ENCODE results near the gene PTX3. TPM values are rescaled to one million over a fixed set of nuclear protein-coding genes. Genes with fewer than 3 reads are reported as not detected.

Gene PTX3
- polyA plus RNA-seq (0.57 and 3.6 TPM in 2 replicates), polyA minus RNA-seq (2.2 and 3.0 TPM in 2 replicates)

GRCh38 chr3:157436583-157437291 is at the start of gene PTX3:
Gene PTX3 (plus strand): TSS chr3:157436850. CDS start chr3:157436934, 84 bp downstream.
- Histone ChIP-seq H3K27me3 (ENCODE audit: insufficient read depth, low read depth, low read length) (no peaks in the 10 kb centered on the region), H3F3A (ENCODE audit: insufficient read depth, low read length, poor library complexity, severe bottlenecking) (no peaks in the 10 kb centered on the region), H4K20me1 (ENCODE audit: insufficient read depth) (no peaks in the 10 kb centered on the region), H3K36me3 (ENCODE audit: insufficient read depth, low read length) (no peaks in the 10 kb centered on the region), H2AFZ (ENCODE audit: low read depth, low read length) (peak within 1 kb of the TSS; percentile 67), H3K4me3 (ENCODE audit: low read length) (peak within 1 kb of the TSS; percentile 80), H3K9me3 (ENCODE audit: low read length) (no peaks in the 10 kb centered on the region), H3K4me2 (ENCODE audit: low read length) (peak within 1 kb of the TSS; percentile 83), H3K9me2 (ENCODE audit: insufficient read depth, low read length) (no peaks in the 10 kb centered on the region), H3K9ac (ENCODE audit: low read length) (peak within 1 kb of the TSS; percentile 84), H3K79me2 (replicated peaks; ENCODE audit: insufficient read depth, low read length) (no peaks in the 10 kb centered on the region), H3K27ac (ENCODE audit: low read length) (peak within 1 kb of the TSS; percentile 77)
- TF ChIP-seq SMC3 (conservative IDR thresholded peaks at IDR 0.05; ENCODE audit: poor library complexity) = no peak
- TF ChIP-seq EZH2 (IDR thresholded peaks at IDR 0.05; ENCODE audit: borderline replicate concordance, insufficient read depth, low read length, poor library complexity, severe bottlenecking) = no peak
- TF ChIP-seq REST (IDR thresholded peaks at IDR 0.05; ENCODE audit: borderline replicate concordance) = no peak
- no peak for TF ChIP-seq MXI1 (conservative IDR thresholded peaks at IDR 0.05; ENCODE audit: poor library complexity, severe bottlenecking)
- TF ChIP-seq POLR2AphosphoS5 (IDR thresholded peaks at IDR 0.05) = peak; percentile 10

GRCh38 chr3:157387708-157388435 is 48.8 kb upstream of the PTX3 start:
- no peak overlapping the region for H3K4me2 ChIP-seq (ENCODE audit: low read length)
- no peaks in the 10 kb centered on the region for H3F3A ChIP-seq (ENCODE audit: insufficient read depth, low read length, poor library complexity, severe bottlenecking)
- H3K9me3 ChIP-seq (ENCODE audit: low read length) = no peaks in the 10 kb centered on the region
- no peaks in the 10 kb centered on the region for H3K27me3 ChIP-seq (ENCODE audit: insufficient read depth, low read depth, low read length)
- H3K9ac ChIP-seq (ENCODE audit: low read length) = no peak overlapping the region
- no peak overlapping the region for H3K4me3 ChIP-seq (ENCODE audit: low read length)
- no peak overlapping the region for H3K27ac ChIP-seq (ENCODE audit: low read length)
- H2AFZ ChIP-seq (ENCODE audit: low read depth, low read length) = no peak overlapping the region
- no peaks in the 10 kb centered on the region for H3K36me3 ChIP-seq (ENCODE audit: insufficient read depth, low read length)
- no peaks in the 10 kb centered on the region for H3K9me2 ChIP-seq (ENCODE audit: insufficient read depth, low read length)
- TF ChIP-seq POLR2AphosphoS5 (IDR thresholded peaks at IDR 0.05) = no peak
- TF ChIP-seq TAF1 (IDR thresholded peaks at IDR 0.05; ENCODE audit: low read depth) = no peak
- TF ChIP-seq EZH2 (IDR thresholded peaks at IDR 0.05; ENCODE audit: borderline replicate concordance, insufficient read depth, low read length, poor library complexity, severe bottlenecking) = no peak
- H4K20me1 ChIP-seq (ENCODE audit: insufficient read depth) = no peaks in the 10 kb centered on the region
- H3K79me2 ChIP-seq (replicated peaks; ENCODE audit: insufficient read depth, low read length) = no peaks in the 10 kb centered on the region

GRCh38 chr3:157388976-157389375 is 47.7 kb upstream of the PTX3 start:
- Histone ChIP-seq H2AFZ (ENCODE audit: low read depth, low read length) (no peak overlapping the region), H3K27ac (ENCODE audit: low read length) (no peak overlapping the region), H3K4me2 (ENCODE audit: low read length) (no peak overlapping the region), H3K4me3 (ENCODE audit: low read length) (no peak overlapping the region), H3F3A (ENCODE audit: insufficient read depth, low read length, poor library complexity, severe bottlenecking) (no peaks in the 10 kb centered on the region), H3K9me2 (ENCODE audit: insufficient read depth, low read length) (no peaks in the 10 kb centered on the region), H3K9me3 (ENCODE audit: low read length) (no peaks in the 10 kb centered on the region), H4K20me1 (ENCODE audit: insufficient read depth) (no peaks in the 10 kb centered on the region), H3K36me3 (ENCODE audit: insufficient read depth, low read length) (no peaks in the 10 kb centered on the region), H3K79me2 (replicated peaks; ENCODE audit: insufficient read depth, low read length) (no peaks in the 10 kb centered on the region), H3K27me3 (ENCODE audit: insufficient read depth, low read depth, low read length) (no peaks in the 10 kb centered on the region), H3K9ac (ENCODE audit: low read length) (no peak overlapping the region)
- TF ChIP-seq CTCF (IDR thresholded peaks at IDR 0.05; ENCODE audit: poor library complexity, severe bottlenecking) (no peak), EP300 (conservative IDR thresholded peaks at IDR 0.05; ENCODE audit: poor library complexity, severe bottlenecking) (no peak)

All from neural cell (in vitro differentiated cells).